NCI-H774 (cell line): ENCODE measurements around the gene LRCH2.
"Not testable (repeated sequence)": the region's sequence is repeated elsewhere in the genome, so short reads cannot be mapped to it uniquely, and the experiment has no call there.

Source experiments
- DNase-seq: peaks from one replicate; lab custom pipeline; 2025; lab: John Stamatoyannopoulos, UW

Gene LRCH2, protein sequence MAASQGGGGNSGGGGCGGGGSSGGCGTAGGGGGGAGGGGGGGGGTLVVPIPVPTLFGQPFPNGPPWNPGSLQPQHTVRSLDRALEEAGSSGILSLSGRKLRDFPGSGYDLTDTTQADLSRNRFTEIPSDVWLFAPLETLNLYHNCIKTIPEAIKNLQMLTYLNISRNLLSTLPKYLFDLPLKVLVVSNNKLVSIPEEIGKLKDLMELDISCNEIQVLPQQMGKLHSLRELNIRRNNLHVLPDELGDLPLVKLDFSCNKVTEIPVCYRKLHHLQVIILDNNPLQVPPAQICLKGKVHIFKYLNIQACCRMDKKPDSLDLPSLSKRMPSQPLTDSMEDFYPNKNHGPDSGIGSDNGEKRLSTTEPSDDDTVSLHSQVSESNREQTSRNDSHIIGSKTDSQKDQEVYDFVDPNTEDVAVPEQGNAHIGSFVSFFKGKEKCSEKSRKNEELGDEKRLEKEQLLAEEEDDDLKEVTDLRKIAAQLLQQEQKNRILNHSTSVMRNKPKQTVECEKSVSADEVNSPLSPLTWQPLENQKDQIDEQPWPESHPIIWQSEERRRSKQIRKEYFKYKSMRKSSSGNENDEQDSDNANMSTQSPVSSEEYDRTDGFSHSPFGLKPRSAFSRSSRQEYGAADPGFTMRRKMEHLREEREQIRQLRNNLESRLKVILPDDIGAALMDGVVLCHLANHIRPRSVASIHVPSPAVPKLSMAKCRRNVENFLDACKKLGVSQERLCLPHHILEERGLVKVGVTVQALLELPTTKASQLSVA

GRCh38 chrX:115233497-115234455 is at the start of gene LRCH2:
LRCH2 (minus strand) TSS chrX:115234096; CDS start chrX:115234041, 55 bp downstream.
- DNase-seq, result no peak

DNA sequence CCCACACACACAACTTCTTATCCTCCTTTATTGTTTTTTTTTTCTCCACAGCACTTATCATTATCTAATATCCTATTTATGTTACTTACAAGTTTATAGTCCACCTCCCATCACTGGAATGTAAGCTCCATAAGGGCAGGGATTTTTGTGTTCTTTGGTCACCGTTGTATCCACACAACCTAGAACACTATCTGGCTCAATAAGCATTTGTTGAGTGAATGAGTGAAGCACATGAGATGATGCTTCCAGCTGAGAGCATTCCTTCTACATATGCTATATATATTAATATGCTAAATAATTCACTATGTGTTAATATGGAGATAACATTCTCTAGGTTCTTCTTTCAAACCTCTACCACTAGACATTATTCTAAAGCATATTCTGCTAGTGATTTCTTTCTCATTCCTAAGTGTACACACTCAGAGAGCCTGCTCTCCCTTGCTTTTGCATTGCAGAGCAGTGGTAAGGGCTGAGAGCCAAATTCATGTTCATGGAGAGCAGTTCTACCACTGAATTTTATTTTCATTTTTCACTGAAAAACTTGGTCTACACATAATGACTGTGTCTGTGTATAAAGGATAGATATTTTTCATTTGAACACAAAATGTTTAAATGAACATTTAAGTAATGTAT is 35.3 kb upstream of the LRCH2 start:
- no peak for DNase-seq

DNA sequence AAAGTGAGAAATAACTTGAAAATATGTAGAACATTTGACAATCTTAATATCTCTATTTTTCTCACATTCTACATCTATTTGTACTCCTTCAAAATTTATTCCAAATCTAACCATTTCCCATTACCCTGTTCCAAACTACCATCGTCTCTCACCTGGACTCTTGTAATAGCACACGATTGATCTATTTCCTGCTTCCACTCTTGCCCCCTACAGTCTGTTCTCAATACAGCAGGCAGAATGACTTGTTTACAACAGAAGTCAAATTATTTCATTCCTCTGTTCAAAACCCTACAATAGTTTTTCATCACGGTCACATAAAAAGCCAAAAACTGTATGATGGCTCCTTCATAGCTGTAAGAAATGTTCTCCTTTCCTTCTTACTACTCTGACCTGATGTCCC is 34.5 kb upstream of the LRCH2 start:
- DNase-seq, result no peak

- DNase-seq, result no peak
These were observed 32.4 kb upstream of the LRCH2 start for GRCh38 chrX:115266300-115266699.

DNA sequence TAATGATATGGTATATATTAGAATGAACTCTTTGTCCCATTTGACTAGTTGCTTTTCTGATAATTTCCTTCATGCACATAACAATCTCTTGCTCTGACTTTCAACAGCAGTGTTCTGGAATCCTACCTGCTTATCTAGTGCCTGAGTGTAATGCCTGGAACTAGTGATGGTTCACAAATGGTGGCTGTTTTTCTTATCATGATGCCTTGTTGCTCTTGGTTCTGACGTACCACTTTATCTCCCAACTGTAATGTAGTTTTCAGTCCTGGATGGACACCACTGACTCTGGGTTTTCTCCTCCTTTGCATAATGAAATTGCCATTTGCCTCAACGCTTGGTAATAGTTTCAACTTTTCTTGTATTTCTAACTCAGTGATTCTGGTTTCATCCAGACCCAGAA is 30.1 kb upstream of the LRCH2 start:
- DNase-seq, result no peak

DNA sequence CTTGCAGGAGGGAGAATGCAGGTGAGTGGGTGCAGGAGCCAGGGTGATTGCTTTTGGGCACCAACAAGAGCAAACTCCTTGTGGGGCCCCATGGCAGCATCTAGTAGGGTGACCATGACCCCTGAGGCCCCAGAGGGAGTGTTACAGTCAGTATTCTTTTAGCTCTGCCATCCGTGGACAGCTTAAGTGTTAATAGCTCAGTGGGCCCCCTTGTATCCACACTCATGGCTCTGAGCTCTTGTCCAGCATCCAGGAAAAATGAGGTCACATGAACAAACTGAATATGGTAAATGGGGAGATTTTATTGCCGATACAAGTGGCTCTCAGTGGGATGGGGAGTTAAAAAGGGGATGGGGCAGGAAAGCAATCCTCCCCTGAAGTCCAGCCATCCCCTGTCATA is 27.3 kb upstream of the LRCH2 start:
- no peak for DNase-seq

DNA sequence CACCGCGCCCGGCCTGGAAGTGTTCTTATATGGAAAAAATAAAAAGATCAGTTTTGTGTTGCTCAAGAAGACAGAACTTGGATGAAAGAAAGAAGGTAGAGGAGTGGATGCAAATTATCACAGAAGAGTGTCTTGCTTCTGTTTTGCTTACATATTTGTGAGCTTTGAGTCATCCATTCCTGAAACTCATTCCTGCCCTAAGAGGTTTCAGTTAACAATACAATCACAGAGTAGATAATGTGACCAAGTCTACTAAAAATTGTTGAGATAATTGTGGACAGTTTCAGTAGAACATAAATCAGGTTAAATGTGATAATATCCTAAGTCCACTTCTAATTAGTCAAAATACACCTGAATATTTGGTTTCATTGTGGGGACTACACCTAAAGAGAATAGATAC is 26.4 kb upstream of the LRCH2 start:
- DNase-seq, result no peak

- DNase-seq, result no peak
These were observed 25.5 kb upstream of the LRCH2 start for GRCh38 chrX:115259238-115259875.

GRCh38 chrX:115257711-115258110 is 23.8 kb upstream of the LRCH2 start:
- no peak for DNase-seq

GRCh38 chrX:115255003-115255402 is 21.1 kb upstream of the LRCH2 start:
- DNase-seq, result no peak

DNA sequence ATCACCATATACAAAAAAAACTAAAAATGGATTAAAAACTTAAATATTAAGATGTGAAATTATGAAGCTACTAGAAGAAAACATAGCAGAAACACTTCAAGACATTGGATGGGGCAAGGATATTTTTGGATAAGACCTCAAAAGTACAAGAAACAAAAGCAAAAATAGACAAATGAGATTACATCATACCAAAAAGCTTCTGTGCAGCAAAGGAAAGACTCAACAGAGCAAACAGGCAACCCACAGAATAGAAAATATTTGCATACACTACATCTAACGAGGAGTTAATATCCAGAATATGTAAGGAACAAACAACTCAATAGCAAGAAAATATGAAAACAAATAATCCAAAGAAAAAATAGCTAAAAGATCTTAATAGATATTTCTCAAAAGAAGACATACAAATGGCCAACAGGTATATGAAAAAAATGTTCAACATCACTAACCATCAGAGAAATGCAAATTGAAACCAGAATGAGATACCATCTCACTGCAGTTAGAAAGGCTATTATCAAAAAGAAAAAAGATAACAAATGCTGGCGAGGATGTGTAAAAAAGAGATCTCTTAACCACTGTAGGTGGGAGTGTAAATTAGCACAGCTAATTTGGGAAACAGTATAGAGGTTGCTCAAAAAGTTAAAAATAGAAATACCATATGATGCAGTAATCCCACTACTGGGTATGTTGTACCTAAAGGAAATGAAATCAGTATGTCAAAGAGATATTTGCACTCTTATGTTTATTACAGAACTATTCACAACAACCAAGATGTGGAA is 17.8 kb upstream of the LRCH2 start:
- no peak for DNase-seq

GRCh38 chrX:115237056-115237455 is 3.2 kb upstream of the LRCH2 start:
- DNase-seq, result no peak

GRCh38 chrX:115236560-115236959 is 2.7 kb upstream of the LRCH2 start:
- DNase-seq, result no peak

DNA sequence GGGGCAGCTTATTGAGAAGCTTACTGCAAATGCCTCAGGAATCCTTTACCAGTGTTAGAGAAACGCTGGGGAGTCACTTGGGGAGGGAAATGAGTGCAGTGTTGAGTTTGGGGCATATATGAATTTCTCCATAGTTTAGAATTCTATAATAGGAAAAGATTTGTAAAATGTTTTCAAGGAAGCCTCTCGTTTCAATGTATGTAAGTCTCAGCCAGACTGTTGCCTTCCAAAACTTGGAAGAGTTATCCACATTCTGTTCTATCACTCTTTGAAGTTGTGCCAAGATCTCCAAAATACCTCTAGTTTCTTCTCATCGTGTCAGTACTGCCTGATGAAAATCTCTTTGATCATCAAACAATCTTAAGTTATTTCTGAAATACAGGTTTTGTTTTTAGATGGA is 565 bp upstream of the LRCH2 start:
- DNase-seq, result no peak

- no peak for DNase-seq
These were observed 881 bp downstream of the LRCH2 start for GRCh38 chrX:115232933-115233496.

DNA sequence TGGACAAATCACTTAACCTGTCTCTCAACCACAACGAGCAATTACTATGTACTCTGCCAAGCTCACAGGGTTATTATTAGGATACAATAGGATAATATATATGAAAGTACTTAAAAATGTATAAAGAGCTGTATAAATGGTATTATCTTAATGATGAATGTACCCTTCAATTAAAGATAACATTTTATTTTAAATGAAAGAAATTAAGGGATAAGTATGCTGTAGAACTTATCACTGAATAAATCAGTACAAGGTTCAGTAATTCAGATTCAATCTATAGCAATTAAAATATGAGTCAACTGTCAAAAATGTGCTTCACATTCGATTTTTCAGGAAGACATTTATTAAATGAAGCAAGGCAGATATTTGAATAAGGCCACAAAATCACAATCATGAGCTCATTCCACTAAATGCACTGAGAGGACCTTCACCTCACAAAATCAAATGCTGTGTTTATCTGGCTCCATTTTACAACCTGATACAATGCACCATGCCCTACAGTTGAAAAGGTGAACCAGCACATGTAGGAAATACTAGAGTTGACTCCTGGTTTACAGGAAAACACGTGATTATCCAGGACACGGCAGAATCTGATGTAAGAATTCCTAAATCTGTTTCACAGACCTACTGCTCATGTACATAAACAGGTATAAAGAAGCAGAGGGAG is 4.4 kb downstream of the LRCH2 start:
- no peak for DNase-seq

GRCh38 chrX:115226929-115227328 is 7.0 kb downstream of the LRCH2 start:
- DNase-seq, result peak; percentile 11

DNA sequence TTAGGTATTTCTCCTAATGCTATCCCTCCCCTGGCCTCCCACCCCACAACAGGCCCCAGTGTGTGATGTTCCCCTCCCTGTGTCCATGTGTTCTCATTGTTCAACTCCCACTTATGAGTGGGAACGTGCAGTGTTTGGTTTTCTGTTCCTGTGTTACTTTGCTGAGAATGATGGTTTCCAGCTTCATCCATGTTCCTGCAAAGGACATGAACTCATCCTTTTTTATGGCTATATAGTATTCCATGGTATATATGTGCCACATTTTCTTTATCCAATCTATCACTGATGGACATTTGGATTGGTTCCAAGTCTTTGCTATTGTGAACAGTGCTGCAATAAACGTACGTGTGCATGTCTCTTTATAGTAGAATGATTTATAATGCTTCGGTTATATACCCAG is 16.6 kb downstream of the LRCH2 start:
- not testable (repeated sequence) for DNase-seq

- no peak for DNase-seq
These were observed 19.3 kb downstream of the LRCH2 start for GRCh38 chrX:115214605-115215004.

DNA sequence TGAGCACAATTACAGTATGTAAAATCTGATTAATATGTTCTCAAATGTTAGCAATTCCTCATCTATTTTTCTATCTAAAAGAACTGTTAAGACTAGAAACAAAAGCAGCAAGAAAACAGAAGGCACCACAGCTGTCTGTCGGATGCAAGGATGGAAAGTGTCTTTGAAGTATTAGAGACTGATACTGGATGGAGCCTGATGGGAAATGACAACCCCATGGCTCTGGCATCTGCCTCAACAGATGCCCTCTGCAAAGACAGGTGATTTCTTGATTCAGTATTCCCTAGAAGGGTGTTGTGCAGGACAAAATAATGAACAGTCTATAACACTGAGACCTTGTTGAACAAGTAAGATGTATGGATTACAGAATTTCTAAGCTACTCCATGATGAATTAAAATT is 19.7 kb downstream of the LRCH2 start:
- no peak for DNase-seq
